ENCODE results near the gene HEXD.

HEXD gene

GRCh38 chr17:82445542-82445941 lies 27.4 kb downstream of the HEXD start:
- DNase-seq (ENCODE audit: low spot score) = no peak
- in situ Hi-C loops (cut with MboI; ENCODE audit: low pct_unique_long_range_greater_than_20kb, low sequenced_read_pairs, unreplicated experiment) = no loop called here
- no peak for TF ChIP-seq CTCF (IDR thresholded peaks at IDR 0.05; ENCODE audit: extremely low read depth, insufficient read depth, missing control alignments)

GRCh38 chr17:82446124-82446523 lies 28.0 kb downstream of the HEXD start:
- no peak for DNase-seq (ENCODE audit: low spot score)
- no peak for TF ChIP-seq CTCF (IDR thresholded peaks at IDR 0.05; ENCODE audit: extremely low read depth, insufficient read depth, missing control alignments)
- in situ Hi-C loops (cut with MboI; ENCODE audit: low pct_unique_long_range_greater_than_20kb, low sequenced_read_pairs, unreplicated experiment) = no loop called here

GRCh38 chr17:82446649-82447048 lies 28.5 kb downstream of the HEXD start:
- no peak for TF ChIP-seq CTCF (IDR thresholded peaks at IDR 0.05; ENCODE audit: extremely low read depth, insufficient read depth, missing control alignments)
- no peak for DNase-seq (ENCODE audit: low spot score)
- in situ Hi-C loops (cut with MboI; ENCODE audit: low pct_unique_long_range_greater_than_20kb, low sequenced_read_pairs, unreplicated experiment) = no loop called here

GRCh38 chr17:82447876-82448275 lies 29.7 kb downstream of the HEXD start:
- no peak for DNase-seq (ENCODE audit: low spot score)
- no peak for TF ChIP-seq CTCF (IDR thresholded peaks at IDR 0.05; ENCODE audit: extremely low read depth, insufficient read depth, missing control alignments)
- in situ Hi-C loops (cut with MboI; ENCODE audit: low pct_unique_long_range_greater_than_20kb, low sequenced_read_pairs, unreplicated experiment) = no loop called here

- in situ Hi-C loops (cut with MboI; ENCODE audit: low pct_unique_long_range_greater_than_20kb, low sequenced_read_pairs, unreplicated experiment) = no loop called here
- TF ChIP-seq CTCF (IDR thresholded peaks at IDR 0.05; ENCODE audit: extremely low read depth, insufficient read depth, missing control alignments) = peak; percentile 2
- peak; percentile 82 for DNase-seq (ENCODE audit: low spot score)
Measured at GRCh38 chr17:82449131-82449882, 31.2 kb downstream of the HEXD start.

- TF ChIP-seq CTCF (IDR thresholded peaks at IDR 0.05; ENCODE audit: extremely low read depth, insufficient read depth, missing control alignments) = no peak
- in situ Hi-C loops (cut with MboI; ENCODE audit: low pct_unique_long_range_greater_than_20kb, low sequenced_read_pairs, unreplicated experiment) = no loop called here
- no peak for DNase-seq (ENCODE audit: low spot score)
Measured at GRCh38 chr17:82449883-82450356, 31.8 kb downstream of the HEXD start.

Data from GM13977 (cell line).